Stimulated activated CD4-positive, alpha-beta T cell treated with anti-CD3 and anti-CD28 coated beads, Interleukin-4, amount 100 ng/mL, for 48 hours (primary cell): ENCODE results near the gene KCNG4.
"Not testable (repeated sequence)": the region's sequence is repeated elsewhere in the genome, so short reads cannot be mapped to it uniquely, and the experiment has no call there.

Source experiments
- DNase-seq, 2 donors: peaks; one replicate each; pipeline ENCODE4 v3.0.0-alpha.2; 2020; ENCODE audit warnings: low read depth in 2 of 2

KCNG4 gene

GRCh38 chr16:84234321-84235241 lies 5.2 kb downstream of the KCNG4 start:
- no peak for DNase-seq

- DNase-seq, result no peak
Measured at GRCh38 chr16:84233748-84234147, 6.1 kb downstream of the KCNG4 start.

GRCh38 chr16:84232969-84233368 lies 6.8 kb downstream of the KCNG4 start:
- no peak for DNase-seq

- DNase-seq, result no peak
Measured at GRCh38 chr16:84232060-84232459, 7.8 kb downstream of the KCNG4 start.

- DNase-seq, result no peak
Measured at GRCh38 chr16:84229471-84229870, 10.3 kb downstream of the KCNG4 start.

- no peak for DNase-seq
Measured at GRCh38 chr16:84228256-84228838, 11.5 kb downstream of the KCNG4 start.

GRCh38 chr16:84227548-84227947 lies 12.3 kb downstream of the KCNG4 start:
- DNase-seq, result no peak

GRCh38 chr16:84226026-84226425 lies 13.8 kb downstream of the KCNG4 start:
- no peak for DNase-seq

- no peak for DNase-seq
Measured at GRCh38 chr16:84225571-84225970, 14.2 kb downstream of the KCNG4 start.

- no peak for DNase-seq
Measured at GRCh38 chr16:84225126-84225525, 14.7 kb downstream of the KCNG4 start.

- no peak for DNase-seq
Measured at GRCh38 chr16:84224554-84224953, 15.3 kb downstream of the KCNG4 start.

GRCh38 chr16:84223456-84223855 lies 16.4 kb downstream of the KCNG4 start:
- no peak for DNase-seq

GRCh38 chr16:84220851-84221250 lies 19.0 kb downstream of the KCNG4 start:
- no peak for DNase-seq

GRCh38 chr16:84218956-84219355 lies 20.9 kb downstream of the KCNG4 start:
- DNase-seq, result no peak

- no peak for DNase-seq
Measured at GRCh38 chr16:84218176-84218823, 21.5 kb downstream of the KCNG4 start.

- not testable (repeated sequence) for DNase-seq
Measured at GRCh38 chr16:84216144-84216543, 23.7 kb downstream of the KCNG4 start.

- no peak for DNase-seq
Measured at GRCh38 chr16:84215531-84215930, 24.3 kb downstream of the KCNG4 start.

- no peak for DNase-seq
Measured at GRCh38 chr16:84214451-84215066, 25.3 kb downstream of the KCNG4 start.

GRCh38 chr16:84212631-84213030 lies 27.2 kb downstream of the KCNG4 start:
- DNase-seq, result no peak

- no peak for DNase-seq
Measured at GRCh38 chr16:84212154-84212553, 27.7 kb downstream of the KCNG4 start.

- no peak for DNase-seq
Measured at GRCh38 chr16:84209989-84210388, 29.8 kb downstream of the KCNG4 start.

GRCh38 chr16:84207879-84208278 lies 31.9 kb downstream of the KCNG4 start:
- DNase-seq, result no peak
